Liver (tissue), 3 donors: Measurements from ENCODE around the gene FCHO2.

Experiments
- JUND ChIP-seq, 2 donors: IDR thresholded peaks; 2 replicates each; pipeline ENCODE4 v1.6.1; 2016; ENCODE audit warnings: antibody characterized with exemption in 2 of 2
- TAF1 ChIP-seq: conservative IDR thresholded peaks from 2 replicates; pipeline ENCODE4 v1.6.1; 2016; ENCODE audit warnings: antibody characterized with exemption, mild to moderate bottlenecking
- TF ChIP-seq, protein P1 (sequence below): IDR thresholded peaks from 2 replicates; pipeline ENCODE4 v1.6.1; 2016; ENCODE audit warnings: antibody characterized with exemption, mild to moderate bottlenecking
- TF ChIP-seq, protein P2 (sequence below): fragments of 150-350 bp; IDR thresholded peaks from 2 replicates; pipeline ENCODE4 v1.5.1; 2017; ENCODE audit warnings: improper control_type of control experiment, low read depth, low read length; ENCODE audit not compliant: missing input control
- TF ChIP-seq, protein P3 (sequence below): IDR thresholded peaks from 2 replicates; pipeline ENCODE4 v1.6.1; 2016; ENCODE audit warnings: antibody characterized with exemption
- donor health status: healthy.
- donor health status: healthy.

DNA sequence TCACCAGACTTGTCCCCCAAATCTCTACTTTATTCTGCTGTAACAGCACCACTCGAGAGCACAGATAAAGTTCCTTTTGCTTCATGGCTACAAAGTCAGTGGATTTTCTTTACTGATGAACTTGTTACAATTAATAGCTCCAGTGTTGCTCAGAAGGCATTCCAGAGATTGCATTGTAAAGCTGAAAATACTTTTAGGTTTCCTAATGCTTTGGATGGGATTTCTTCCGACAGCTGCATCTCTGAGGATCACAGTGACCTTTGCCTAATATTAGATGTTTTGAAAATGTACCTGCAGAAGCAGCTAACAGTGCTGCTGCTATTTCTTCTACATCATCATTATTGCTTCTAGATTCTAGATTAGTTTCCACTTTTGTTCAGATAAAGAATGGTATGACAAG, 105.8 kb downstream of the FCHO2 start:
- no peak for TF ChIP-seq JUND (IDR thresholded peaks at IDR 0.05)
- TF ChIP-seq, protein P1, sequence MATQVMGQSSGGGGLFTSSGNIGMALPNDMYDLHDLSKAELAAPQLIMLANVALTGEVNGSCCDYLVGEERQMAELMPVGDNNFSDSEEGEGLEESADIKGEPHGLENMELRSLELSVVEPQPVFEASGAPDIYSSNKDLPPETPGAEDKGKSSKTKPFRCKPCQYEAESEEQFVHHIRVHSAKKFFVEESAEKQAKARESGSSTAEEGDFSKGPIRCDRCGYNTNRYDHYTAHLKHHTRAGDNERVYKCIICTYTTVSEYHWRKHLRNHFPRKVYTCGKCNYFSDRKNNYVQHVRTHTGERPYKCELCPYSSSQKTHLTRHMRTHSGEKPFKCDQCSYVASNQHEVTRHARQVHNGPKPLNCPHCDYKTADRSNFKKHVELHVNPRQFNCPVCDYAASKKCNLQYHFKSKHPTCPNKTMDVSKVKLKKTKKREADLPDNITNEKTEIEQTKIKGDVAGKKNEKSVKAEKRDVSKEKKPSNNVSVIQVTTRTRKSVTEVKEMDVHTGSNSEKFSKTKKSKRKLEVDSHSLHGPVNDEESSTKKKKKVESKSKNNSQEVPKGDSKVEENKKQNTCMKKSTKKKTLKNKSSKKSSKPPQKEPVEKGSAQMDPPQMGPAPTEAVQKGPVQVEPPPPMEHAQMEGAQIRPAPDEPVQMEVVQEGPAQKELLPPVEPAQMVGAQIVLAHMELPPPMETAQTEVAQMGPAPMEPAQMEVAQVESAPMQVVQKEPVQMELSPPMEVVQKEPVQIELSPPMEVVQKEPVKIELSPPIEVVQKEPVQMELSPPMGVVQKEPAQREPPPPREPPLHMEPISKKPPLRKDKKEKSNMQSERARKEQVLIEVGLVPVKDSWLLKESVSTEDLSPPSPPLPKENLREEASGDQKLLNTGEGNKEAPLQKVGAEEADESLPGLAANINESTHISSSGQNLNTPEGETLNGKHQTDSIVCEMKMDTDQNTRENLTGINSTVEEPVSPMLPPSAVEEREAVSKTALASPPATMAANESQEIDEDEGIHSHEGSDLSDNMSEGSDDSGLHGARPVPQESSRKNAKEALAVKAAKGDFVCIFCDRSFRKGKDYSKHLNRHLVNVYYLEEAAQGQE, result no peak
- TF ChIP-seq, protein P2, sequence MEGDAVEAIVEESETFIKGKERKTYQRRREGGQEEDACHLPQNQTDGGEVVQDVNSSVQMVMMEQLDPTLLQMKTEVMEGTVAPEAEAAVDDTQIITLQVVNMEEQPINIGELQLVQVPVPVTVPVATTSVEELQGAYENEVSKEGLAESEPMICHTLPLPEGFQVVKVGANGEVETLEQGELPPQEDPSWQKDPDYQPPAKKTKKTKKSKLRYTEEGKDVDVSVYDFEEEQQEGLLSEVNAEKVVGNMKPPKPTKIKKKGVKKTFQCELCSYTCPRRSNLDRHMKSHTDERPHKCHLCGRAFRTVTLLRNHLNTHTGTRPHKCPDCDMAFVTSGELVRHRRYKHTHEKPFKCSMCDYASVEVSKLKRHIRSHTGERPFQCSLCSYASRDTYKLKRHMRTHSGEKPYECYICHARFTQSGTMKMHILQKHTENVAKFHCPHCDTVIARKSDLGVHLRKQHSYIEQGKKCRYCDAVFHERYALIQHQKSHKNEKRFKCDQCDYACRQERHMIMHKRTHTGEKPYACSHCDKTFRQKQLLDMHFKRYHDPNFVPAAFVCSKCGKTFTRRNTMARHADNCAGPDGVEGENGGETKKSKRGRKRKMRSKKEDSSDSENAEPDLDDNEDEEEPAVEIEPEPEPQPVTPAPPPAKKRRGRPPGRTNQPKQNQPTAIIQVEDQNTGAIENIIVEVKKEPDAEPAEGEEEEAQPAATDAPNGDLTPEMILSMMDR, result no peak
- TF ChIP-seq, protein P3, sequence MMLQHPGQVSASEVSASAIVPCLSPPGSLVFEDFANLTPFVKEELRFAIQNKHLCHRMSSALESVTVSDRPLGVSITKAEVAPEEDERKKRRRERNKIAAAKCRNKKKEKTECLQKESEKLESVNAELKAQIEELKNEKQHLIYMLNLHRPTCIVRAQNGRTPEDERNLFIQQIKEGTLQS, result no peak
- no peak for TF ChIP-seq TAF1
